ENCODE results near the gene SERPINB6. TPM values are rescaled to one million over a fixed set of nuclear protein-coding genes. Genes with fewer than 3 reads are reported as not detected.

The SERPINB6 gene
- total RNA-seq, 1 donor from 2014 or later, result 93.8 TPM

DNA sequence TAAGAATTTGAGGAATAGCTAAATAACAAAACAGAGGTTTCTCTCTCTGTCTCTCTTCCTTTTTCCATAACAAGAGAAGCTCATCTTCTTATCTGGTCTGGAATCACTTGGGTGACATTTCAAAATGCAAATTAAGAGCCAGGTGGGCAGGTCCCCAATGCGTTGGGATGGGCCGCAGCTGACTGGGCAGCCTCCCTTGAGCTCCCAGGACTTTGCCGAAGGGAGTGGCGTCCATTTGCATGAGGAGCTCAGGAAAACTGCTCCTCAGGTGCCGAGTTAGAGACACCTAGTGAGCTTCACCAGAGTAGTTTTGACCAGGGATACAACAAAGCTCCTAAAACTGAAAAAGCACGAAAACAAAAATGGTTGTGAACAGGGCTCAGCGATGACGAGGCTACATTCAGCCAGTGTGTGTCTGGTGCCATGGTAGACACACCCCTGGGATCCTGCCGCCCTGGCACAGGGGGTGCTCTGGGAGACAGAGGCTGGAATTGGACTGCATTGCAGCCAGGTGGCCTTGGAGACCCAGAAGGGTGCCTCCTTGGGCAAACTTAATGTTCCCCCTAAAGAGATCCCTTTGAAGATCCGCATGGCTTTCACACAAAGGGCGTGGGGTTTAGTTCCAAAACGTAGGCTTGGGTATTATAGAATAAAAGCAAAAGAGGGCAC lies 13.5 kb upstream of the SERPINB6 start:
- H3K4me3 ChIP-seq, result no peak overlapping the region
- no peak overlapping the region for H3K27ac ChIP-seq
- DNase-seq (ENCODE audit: extremely low spot score in 2 of 2), result no peak
- H3K4me1 ChIP-seq, result peaks cover 29% of the 10 kb centered on the region
- intact Hi-C loops (cut with DNase I), result loop anchor here (5.0 kb wide), 1 partner anchor 33 kb away; no protein-coding TSS in a partner anchor
- H3K36me3 ChIP-seq, result no peaks in the 10 kb centered on the region
- TF ChIP-seq POLR2A (IDR thresholded peaks at IDR 0.05) (no peak), POLR2AphosphoS5 (IDR thresholded peaks at IDR 0.05; ENCODE audit: insufficient read depth in 1 of 2, low read depth in 1 of 2) (no peak)
- TF ChIP-seq, protein P1, sequence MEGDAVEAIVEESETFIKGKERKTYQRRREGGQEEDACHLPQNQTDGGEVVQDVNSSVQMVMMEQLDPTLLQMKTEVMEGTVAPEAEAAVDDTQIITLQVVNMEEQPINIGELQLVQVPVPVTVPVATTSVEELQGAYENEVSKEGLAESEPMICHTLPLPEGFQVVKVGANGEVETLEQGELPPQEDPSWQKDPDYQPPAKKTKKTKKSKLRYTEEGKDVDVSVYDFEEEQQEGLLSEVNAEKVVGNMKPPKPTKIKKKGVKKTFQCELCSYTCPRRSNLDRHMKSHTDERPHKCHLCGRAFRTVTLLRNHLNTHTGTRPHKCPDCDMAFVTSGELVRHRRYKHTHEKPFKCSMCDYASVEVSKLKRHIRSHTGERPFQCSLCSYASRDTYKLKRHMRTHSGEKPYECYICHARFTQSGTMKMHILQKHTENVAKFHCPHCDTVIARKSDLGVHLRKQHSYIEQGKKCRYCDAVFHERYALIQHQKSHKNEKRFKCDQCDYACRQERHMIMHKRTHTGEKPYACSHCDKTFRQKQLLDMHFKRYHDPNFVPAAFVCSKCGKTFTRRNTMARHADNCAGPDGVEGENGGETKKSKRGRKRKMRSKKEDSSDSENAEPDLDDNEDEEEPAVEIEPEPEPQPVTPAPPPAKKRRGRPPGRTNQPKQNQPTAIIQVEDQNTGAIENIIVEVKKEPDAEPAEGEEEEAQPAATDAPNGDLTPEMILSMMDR (IDR thresholded peaks at IDR 0.05), result no peak
- H3K9me3 ChIP-seq, result no peaks in the 10 kb centered on the region
- no peaks in the 10 kb centered on the region for H3K27me3 ChIP-seq

DNA sequence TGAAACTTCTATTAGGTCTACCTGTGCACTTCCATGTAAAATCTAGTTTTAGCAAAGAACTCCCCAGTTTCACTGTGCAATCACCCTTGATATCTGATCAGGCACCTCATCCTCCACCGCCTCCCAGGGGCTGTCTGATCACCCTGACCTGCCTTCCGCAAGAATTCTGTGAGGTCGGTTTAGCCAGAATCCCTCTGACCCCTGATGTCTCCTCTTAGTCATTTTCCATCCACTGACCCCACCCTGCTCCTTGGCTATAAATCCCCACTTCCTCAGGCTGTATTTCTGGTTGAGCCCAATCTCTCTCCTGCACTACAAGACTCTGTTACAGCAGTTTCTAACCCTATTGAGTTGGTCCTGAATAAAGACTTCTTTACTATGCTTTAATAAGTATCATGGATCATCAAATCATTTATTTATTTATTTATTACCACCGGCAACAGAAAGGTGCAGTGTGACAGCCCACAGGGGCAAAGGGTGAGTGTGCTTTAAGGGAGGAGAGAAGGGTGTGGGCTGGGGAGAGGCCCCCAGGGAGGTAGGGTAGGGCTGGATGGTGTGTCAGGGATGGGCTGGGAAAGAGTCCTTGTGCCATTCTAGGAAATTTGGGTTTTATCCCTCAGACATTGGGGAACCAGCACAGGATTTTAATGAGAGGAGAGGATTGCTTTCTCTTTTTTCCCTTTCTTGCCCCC lies 11.2 kb upstream of the SERPINB6 start:
- TF ChIP-seq, protein P1 (IDR thresholded peaks at IDR 0.05), result no peak
- TF ChIP-seq POLR2AphosphoS5 (IDR thresholded peaks at IDR 0.05; ENCODE audit: insufficient read depth in 1 of 2, low read depth in 1 of 2) (no peak), POLR2A (IDR thresholded peaks at IDR 0.05) (no peak)
- DNase-seq (ENCODE audit: extremely low spot score in 2 of 2), result no peak
- H3K9me3 ChIP-seq, result no peaks in the 10 kb centered on the region
- intact Hi-C loops (cut with DNase I), result no loop called here
- H3K4me1 ChIP-seq, result peaks cover 26% of the 10 kb centered on the region
- H3K4me3 ChIP-seq, result no peak overlapping the region
- no peaks in the 10 kb centered on the region for H3K36me3 ChIP-seq
- peak overlapping the region; percentile 76 for H3K27ac ChIP-seq
- no peaks in the 10 kb centered on the region for H3K27me3 ChIP-seq

DNA sequence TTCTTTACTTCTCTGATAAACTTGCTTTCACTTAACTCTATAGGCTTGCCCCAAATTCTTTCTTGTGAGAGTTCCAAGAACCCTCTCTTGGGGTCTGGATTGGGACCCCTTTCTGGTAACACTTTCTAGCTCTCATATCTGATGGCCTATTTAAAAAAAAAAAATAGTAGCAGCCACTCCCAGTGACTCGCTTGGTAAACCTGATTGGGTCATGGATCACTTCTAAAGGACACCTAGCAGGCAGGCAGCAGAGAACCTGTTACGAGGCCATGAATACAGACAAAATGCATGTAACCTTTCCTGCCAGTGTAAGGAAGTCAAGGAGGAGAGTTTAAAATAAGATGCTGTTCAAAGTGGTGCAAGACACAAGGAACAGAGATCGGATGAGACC lies 9.1 kb upstream of the SERPINB6 start:
- no peak for DNase-seq (ENCODE audit: extremely low spot score in 2 of 2)
- H3K9me3 ChIP-seq, result no peaks in the 10 kb centered on the region
- TF ChIP-seq POLR2A (IDR thresholded peaks at IDR 0.05), result no peak
- TF ChIP-seq POLR2AphosphoS5 (IDR thresholded peaks at IDR 0.05; ENCODE audit: insufficient read depth in 1 of 2, low read depth in 1 of 2), result no peak
- TF ChIP-seq, protein P1 (IDR thresholded peaks at IDR 0.05), result no peak
- H3K4me3 ChIP-seq, result no peak overlapping the region
- H3K4me1 ChIP-seq, result peaks cover 32% of the 10 kb centered on the region
- H3K27me3 ChIP-seq, result no peaks in the 10 kb centered on the region
- H3K36me3 ChIP-seq, result no peaks in the 10 kb centered on the region
- intact Hi-C loops (cut with DNase I), result no loop called here
- peak overlapping the region; percentile 76 for H3K27ac ChIP-seq

DNA sequence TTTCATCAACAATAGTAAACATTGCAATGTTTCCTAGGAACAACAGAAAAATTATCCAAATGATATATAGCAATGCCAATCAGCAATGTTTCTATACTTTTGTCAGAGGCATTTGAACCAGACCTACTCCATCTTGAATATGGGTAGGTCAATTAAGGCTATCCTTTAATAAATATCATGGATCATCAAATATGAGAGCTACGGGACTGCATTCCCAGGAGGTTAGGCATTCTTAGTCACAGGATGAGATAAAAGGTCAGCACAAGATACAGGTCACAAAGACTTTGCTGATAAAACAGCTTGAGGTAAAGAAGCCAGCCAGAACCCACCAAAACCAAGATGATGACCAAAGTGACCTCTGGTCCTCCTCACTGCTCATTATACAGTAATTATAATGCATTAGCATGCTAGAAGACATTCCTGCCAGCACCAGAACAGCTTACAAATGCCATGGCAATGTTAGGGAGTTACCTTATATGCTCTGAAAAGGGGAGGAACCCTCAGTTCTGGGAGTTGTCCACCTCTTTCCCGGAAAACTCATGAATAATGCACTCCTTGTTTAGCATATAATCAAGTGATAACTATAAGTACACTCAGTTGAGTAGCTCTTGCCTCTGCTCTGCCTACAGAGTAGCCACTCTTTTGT lies 8.6 kb upstream of the SERPINB6 start:
- DNase-seq (ENCODE audit: extremely low spot score in 2 of 2), result no peak
- H3K36me3 ChIP-seq, result no peaks in the 10 kb centered on the region
- peaks cover 32% of the 10 kb centered on the region for H3K4me1 ChIP-seq
- TF ChIP-seq, protein P1 (IDR thresholded peaks at IDR 0.05), result no peak
- TF ChIP-seq POLR2AphosphoS5 (IDR thresholded peaks at IDR 0.05; ENCODE audit: insufficient read depth in 1 of 2, low read depth in 1 of 2), result no peak
- H3K9me3 ChIP-seq, result no peaks in the 10 kb centered on the region
- H3K27ac ChIP-seq, result peak overlapping the region; percentile 13
- intact Hi-C loops (cut with DNase I), result no loop called here
- no peak overlapping the region for H3K4me3 ChIP-seq
- H3K27me3 ChIP-seq, result no peaks in the 10 kb centered on the region
